ENCODE measurements around the gene FTH1. TPM values are rescaled to one million over a fixed set of nuclear protein-coding genes. Genes with fewer than 3 reads are reported as not detected.
"Not testable (repeated sequence)": the region's sequence is repeated elsewhere in the genome, so short reads cannot be mapped to it uniquely, and the experiment has no call there.

FTH1 gene
- total RNA-seq, 1 donor from 2014 or later, result 516 TPM

GRCh38 chr11:61964058-61964665 lies 3.3 kb downstream of the FTH1 start:
- no peak for DNase-seq (ENCODE audit: low spot score)

GRCh38 chr11:61963282-61964057 lies 4.0 kb downstream of the FTH1 start:
- peak; percentile 43 for DNase-seq (ENCODE audit: low spot score)

- DNase-seq (ENCODE audit: low spot score), result no peak
These were observed 4.5 kb downstream of the FTH1 start for GRCh38 chr11:61963016-61963281.

DNA sequence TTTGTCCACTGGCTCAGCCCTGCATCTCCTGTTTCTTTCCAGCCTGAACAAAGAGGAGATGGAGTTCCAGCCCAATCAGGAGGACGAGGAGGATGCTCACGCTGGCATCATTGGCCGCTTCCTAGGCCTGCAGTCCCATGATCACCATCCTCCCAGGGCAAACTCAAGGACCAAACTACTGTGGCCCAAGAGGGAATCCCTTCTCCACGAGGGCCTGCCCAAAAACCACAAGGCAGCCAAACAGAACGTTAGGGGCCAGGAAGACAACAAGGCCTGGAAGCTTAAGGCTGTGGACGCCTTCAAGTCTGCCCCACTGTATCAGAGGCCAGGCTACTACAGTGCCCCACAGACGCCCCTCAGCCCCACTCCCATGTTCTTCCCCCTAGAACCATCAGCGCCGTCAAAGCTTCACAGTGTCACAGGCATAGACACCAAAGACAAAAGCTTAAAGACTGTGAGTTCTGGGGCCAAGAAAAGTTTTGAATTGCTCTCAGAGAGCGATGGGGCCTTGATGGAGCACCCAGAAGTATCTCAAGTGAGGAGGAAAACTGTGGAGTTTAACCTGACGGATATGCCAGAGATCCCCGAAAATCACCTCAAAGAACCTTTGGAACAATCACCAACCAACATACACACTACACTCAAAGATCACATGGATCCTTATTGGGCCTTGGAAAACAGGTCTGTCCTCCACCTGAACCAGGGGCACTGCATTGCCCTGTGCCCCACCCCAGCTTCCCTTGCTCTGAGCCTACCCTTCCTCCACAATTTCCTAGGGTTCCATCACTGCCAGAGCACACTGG lies 5.0 kb downstream of the FTH1 start:
- no peak for DNase-seq (ENCODE audit: low spot score)

- DNase-seq (ENCODE audit: low spot score), result no peak
These were observed 5.7 kb downstream of the FTH1 start for GRCh38 chr11:61961570-61962212.

GRCh38 chr11:61960532-61960931 lies 6.9 kb downstream of the FTH1 start:
- DNase-seq (ENCODE audit: low spot score), result no peak

DNA sequence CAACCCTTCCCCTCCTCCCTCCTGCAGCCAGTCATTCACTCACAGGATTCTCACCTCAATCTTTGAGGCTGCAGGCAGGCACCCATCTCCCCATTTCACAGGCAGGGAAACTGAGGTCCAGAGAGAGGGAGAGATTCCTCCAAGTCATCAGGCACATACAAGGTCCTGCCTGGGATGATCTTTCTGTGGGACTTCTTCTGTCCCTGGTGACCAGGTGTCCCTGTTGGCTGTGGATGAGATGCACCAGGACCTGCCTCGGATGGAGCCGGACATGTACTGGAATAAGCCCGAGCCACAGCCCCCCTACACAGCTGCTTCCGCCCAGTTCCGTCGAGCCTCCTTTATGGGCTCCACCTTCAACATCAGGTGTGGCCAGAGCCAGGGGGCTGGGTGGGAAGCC lies 7.8 kb downstream of the FTH1 start:
- DNase-seq (ENCODE audit: low spot score), result no peak

GRCh38 chr11:61959114-61959513 lies 8.3 kb downstream of the FTH1 start:
- no peak for DNase-seq (ENCODE audit: low spot score)

- DNase-seq (ENCODE audit: low spot score), result no peak
These were observed 8.8 kb downstream of the FTH1 start for GRCh38 chr11:61958590-61958989.

DNA sequence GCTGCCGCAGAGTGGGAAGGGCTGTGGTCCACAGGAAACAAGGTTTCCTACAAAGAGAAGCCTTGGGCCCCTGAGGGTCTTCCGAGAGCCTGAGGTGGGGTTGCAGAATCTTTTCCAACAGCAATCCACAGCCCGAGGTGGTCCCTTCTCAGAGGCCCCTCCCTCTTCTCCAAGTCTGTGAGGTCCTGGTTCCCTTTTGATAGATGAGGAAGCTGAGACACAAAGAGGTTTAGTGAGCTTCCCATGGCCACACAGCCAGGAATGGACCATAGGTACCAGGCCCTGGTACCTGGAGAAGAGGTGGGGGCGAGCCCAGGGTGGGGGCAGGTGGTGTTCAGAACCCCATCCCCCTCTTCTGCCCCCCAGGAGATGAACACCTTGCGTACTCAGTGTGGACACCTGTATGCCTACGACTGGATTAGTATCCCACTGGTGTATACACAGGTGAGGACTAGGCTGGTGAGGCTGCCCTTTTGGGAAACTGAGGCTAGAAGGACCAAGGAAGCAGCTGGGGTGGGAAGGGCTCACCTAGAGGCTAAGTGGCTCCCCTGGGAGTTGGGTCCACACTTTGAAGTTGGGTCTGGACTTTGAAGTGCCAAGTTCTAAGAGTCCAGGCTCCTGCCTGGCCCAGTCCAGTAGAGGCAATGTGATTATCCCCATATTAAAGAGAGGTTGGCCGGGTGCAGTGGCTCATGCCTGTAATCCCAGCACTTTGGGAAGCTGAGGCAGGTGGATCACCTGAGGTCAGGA lies 10.2 kb downstream of the FTH1 start:
- DNase-seq (ENCODE audit: low spot score), result no peak

- DNase-seq (ENCODE audit: low spot score), result no peak
These were observed 11.0 kb downstream of the FTH1 start for GRCh38 chr11:61956191-61957020.

- no peak for DNase-seq (ENCODE audit: low spot score)
These were observed 11.9 kb downstream of the FTH1 start for GRCh38 chr11:61955422-61956135.

- peak; percentile 85 for DNase-seq (ENCODE audit: low spot score)
These were observed 12.5 kb downstream of the FTH1 start for GRCh38 chr11:61954851-61955421.

- DNase-seq (ENCODE audit: low spot score), result no peak
These were observed 13.2 kb downstream of the FTH1 start for GRCh38 chr11:61954106-61954850.

GRCh38 chr11:61953632-61954031 lies 13.8 kb downstream of the FTH1 start:
- not testable (repeated sequence) for DNase-seq (ENCODE audit: low spot score)

GRCh38 chr11:61952882-61953281 lies 14.6 kb downstream of the FTH1 start:
- DNase-seq (ENCODE audit: low spot score), result no peak

GRCh38 chr11:61951484-61952135 lies 15.8 kb downstream of the FTH1 start:
- DNase-seq (ENCODE audit: low spot score), result no peak

DNA sequence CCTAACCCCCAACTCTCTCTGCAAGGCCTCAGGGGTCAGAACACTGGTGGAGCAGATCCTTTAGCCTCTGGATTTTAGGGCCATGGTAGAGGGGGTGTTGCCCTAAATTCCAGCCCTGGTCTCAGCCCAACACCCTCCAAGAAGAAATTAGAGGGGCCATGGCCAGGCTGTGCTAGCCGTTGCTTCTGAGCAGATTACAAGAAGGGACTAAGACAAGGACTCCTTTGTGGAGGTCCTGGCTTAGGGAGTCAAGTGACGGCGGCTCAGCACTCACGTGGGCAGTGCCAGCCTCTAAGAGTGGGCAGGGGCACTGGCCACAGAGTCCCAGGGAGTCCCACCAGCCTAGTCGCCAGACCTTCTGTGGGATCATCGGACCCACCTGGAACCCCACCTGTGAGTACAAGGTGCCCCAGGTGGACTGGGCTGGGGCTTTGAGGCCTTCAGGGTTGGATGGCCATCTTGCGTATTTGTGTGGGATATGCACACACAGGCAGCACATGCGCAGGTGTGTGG lies 17.3 kb downstream of the FTH1 start, which contains the start of gene BEST1:
Gene BEST1 (plus strand): TSS at position 317 of the 513 bp plus-strand sequence. CDS start 1,456 bp downstream, outside the sequence.
- no peak for DNase-seq (ENCODE audit: low spot score)
